Adipose tissue (tissue), 3 donors: ENCODE data around the gene HSF4. TPM values are rescaled to one million over a fixed set of nuclear protein-coding genes. Genes with fewer than 3 reads are reported as not detected.

Experiments used
- H3K27ac ChIP-seq: one replicate; pipeline ENCODE4 v1.5.1; 2013; ENCODE audit warnings: low read depth, low read length
- whole genome bisulfite sequencing, 3 donors: extraction: QIAGEN DNeasy Blood & Tissue Kit; methylation state at CpG; one replicate each; pipeline ENCODE4 v1.1.7; 2013; 5-methylcytosine and 5-hydroxymethylcytosine counted together
- polyA plus RNA-seq, 3 donors: library from polyadenylated mRNA; stranded (reverse); fragments of 200-250 nt; gene quantifications; one replicate each; pipeline ENCODE4 v1.2.3, GENCODE V29; 2013
- donor health status: healthy with polysubstance abuse.
- donor health status: Bipolar disorder and iron deficiency.
- donor health status: healthy.

Gene HSF4
- polyA plus RNA-seq, 3 donors, result 30.3 to 62.2 (median 42.1) TPM

DNA sequence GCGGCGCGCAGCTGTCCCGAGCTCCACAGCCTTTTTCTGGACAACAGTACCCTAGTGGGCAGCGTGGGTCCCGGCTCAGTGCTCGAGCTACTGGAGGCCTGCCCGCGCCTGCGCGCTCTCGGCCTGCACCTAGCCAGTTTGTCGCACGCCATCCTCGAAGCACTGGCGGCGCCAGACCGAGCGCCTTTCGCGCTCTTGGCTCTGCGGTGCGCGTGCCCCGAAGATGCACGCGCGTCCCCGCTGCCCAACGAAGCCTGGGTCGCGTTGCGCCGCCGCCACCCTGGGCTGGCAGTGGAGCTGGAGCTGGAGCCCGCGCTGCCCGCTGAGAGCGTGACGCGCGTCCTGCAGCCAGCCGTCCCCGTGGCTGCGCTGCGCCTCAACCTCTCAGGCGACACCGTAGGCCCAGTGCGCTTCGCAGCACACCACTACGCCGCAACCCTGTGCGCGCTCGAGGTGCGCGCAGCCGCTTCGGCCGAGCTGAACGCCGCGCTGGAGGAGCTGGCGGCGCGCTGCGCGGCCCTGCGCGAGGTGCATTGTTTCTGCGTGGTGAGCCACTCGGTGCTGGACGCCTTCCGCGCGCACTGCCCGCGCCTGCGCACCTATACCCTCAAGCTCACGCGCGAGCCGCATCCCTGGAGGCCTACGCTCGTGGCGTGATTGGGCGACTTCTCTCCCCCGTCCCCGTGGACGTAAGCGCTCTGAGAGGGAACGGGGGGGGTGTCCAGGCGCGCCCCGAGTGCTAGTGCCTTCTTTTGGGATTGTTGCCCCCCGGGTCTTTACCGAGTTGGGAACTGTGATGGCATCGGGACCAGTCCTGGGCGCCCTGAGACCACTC, 1.2 kb upstream of the HSF4 start:
- WGBS, 3 donors, result 6 to 52% (median 10%) methylated on average over 90 to 98 of the region's 99 CpGs
- no peak overlapping the region for H3K27ac ChIP-seq

DNA sequence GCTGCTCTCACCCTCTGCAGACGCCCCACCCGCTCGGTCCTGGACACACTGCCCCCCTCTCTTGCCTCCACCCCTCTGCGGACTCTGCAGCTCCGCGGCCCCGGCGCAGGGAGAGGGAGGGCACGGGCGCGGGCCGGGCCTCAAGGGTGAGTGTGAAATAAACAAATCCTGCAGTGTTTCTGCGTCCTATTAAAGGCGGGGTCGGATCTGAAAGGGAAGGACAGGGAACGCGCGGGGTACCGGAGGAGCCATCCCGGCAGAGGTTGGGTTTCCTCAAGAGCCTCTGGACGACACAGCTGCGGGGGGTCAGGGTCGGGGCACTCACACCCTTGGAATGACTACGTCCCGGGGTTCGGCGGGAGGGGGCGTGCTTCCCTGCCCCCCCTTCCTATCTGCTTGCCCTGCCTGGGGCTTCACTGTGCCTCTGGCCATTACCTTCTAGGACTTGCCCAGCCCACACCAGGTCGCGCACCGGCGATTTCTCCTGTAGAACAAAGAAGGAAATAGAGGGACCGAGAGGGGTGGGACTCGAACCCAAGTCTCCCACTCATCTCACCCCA, 466 bp upstream of the HSF4 start:
- WGBS, 3 donors, result 1 to 27% (median 2%) methylated on average over 27 to 34 of the region's 34 CpGs
- no peak overlapping the region for H3K27ac ChIP-seq

DNA sequence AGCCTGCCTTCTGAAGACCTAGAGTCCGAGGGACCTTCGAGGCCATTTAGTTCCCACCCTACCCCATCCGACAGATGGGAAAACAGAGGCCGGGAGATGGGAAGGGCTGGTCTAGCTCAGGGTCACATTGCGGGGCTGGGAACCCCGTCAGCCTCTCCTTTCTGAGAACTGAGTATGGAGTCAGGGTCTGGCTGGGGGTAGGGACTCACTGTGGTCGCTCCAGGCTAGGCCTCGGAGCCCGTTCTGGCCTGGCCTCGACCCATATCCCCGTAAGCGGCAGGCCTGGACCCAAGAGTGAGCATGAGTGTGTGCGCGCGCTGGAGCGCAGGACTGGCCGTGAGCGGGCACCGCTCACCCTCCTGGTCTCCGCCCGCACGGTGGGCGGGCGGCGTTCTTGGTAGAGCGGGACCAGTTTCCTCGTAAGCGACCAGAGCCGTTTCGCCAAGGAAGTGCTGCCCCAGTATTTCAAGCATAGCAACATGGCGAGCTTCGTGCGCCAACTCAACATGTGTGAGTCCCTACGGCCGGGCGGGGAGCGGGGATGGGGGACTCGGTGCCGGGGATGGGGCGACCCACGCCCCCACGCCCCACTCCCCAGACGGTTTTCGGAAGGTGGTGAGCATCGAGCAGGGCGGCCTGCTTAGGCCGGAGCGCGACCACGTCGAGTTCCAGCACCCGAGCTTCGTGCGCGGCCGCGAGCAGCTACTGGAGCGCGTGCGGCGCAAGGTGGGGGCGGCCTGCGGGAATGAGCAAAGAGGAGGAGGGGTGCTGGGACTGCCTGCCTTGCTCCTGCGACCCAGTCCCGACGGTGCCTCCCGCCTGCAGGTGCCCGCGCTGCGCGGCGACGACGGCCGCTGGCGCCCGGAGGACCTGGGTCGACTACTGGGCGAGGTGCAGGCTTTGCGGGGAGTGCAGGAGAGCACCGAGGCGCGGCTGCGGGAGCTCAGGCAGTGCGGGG, 855 bp downstream of the HSF4 start:
- WGBS, 3 donors, result 15 to 26% (median 17%) methylated on average over 68 to 85 of the region's 85 CpGs
- H3K27ac ChIP-seq, result no peak overlapping the region

DNA sequence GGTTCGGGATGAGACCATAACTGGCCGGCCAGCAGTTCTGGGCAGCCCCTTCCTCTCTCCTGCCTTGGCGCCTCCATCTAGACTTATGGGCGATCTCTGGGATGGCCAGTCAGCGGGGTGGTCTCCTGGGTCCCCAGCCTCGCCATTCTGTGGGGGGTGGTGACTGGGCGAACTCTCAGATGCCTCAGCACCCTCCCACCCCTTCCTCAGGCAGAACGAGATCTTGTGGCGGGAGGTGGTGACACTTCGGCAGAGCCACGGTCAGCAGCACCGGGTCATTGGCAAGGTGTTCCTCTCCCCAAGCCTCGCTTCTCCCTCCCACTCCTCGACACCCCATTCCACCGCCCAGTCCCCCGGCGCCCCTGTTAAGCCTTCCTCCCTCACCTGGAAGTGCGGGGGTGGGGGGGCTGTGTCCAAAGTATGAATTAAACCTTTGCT, 1.6 kb downstream of the HSF4 start:
- H3K27ac ChIP-seq, result no peak overlapping the region
- WGBS, 3 donors, result 42 to 54% (median 50%) methylated on average over 12 to 18 of the region's 18 CpGs

DNA sequence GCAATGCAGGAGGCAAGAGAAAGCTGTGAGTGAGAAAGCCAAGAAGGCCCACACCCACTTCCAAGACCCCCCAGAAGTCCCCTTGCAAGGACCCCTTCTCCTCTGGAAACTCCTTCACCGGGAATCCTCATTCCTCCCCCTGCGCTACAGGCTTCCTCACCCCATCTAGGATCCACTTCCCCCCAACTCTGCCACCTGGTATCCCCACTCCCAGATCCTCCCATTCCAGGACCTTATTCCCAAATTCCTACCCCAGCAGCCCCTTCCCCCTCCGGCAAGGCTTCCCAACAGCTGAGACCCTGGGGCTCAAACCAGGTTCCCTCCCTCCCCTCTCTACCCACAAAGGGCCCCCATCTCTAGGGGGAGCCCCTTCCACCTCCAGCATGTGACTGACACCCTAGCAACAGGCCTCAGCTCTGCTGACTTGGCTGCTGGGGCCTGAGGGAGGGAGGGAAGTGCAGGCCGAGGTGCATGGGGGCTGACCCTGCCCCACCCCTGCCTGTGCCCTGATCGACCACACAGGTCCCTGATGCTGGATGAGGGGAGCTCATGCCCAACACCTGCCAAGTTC, 2.1 kb downstream of the HSF4 start:
- 82 to 83% (median 83%) methylated on average over 5 of the region's 5 CpGs for WGBS, 3 donors

DNA sequence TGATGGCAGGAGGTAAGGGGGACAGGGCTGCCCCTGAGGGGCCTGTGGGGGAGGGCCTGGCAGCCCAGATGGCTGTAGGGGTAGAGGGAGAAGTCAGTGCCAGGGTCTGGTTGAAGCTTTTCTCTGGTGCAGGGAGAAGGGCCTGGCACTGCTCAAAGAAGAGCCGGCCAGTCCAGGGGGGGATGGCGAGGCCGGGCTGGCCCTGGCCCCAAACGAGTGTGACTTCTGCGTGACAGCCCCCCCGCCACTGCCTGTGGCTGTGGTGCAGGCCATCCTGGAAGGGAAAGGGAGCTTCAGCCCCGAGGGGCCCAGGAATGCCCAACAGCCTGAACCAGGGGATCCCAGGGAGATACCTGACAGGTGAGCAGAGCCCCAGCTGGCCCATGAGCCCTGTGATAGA, 3.0 kb downstream of the HSF4 start:
- 94 to 96% (median 94%) methylated on average over 7 of the region's 7 CpGs for WGBS, 3 donors
- H3K27ac ChIP-seq, result no peak overlapping the region

More for the DNA sequence above, 2.1 kb downstream of the HSF4 start:
- H3K27ac ChIP-seq, result no peak overlapping the region

DNA sequence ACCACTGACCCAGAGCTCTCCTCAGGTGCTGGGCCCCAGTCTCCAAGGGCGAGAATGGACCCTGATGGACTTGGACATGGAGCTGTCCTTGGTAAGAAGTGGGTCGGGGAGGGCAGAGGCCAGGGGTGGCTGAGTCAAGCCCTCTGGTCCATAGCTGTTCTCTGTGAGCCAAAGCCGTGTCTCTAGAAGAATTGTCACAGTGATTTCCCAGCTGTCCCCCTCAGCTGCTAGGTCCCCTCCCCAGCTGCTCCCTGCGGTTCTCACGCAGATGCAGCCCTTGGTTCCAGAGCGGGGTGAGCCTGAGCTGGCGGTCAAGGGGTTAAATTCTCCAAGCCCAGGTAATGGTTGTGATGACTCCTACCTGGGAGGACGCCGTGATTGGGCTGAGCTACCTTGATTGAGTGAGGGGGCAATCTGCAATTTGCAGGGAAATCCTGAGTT, 4.5 kb downstream of the HSF4 start:
- no peak overlapping the region for H3K27ac ChIP-seq
- WGBS, 3 donors, result 64 to 73% (median 66%) methylated on average over 9 of the region's 9 CpGs

DNA sequence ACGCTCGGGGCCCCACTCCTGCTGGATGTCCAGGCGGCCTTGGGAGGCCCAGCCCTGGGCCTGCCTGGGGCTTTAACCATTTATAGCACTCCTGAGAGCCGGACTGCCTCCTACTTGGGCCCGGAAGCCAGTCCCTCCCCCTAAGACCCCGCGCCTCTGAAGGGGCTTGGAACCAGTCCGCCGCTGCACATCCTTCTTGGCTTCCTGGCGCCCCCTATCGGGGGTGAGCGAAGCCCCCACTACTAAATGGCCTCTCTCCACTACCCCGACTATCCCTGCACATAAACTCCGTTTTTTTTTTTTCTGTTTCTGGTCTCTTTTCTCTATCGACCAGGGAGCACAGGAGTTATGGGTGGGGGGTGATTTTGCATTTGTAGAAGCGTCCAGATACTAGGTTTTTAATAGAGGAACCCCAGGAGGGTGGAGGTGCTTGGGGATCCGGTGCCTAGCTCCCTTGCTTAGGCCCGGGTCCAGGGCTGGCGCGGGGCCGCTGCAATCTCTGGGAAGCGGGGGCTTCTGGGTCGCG, 5.2 kb downstream of the HSF4 start:
- WGBS, 3 donors, result 10 to 11% (median 11%) methylated on average over 24 of the region's 24 CpGs
- H3K27ac ChIP-seq, result no peak overlapping the region

DNA sequence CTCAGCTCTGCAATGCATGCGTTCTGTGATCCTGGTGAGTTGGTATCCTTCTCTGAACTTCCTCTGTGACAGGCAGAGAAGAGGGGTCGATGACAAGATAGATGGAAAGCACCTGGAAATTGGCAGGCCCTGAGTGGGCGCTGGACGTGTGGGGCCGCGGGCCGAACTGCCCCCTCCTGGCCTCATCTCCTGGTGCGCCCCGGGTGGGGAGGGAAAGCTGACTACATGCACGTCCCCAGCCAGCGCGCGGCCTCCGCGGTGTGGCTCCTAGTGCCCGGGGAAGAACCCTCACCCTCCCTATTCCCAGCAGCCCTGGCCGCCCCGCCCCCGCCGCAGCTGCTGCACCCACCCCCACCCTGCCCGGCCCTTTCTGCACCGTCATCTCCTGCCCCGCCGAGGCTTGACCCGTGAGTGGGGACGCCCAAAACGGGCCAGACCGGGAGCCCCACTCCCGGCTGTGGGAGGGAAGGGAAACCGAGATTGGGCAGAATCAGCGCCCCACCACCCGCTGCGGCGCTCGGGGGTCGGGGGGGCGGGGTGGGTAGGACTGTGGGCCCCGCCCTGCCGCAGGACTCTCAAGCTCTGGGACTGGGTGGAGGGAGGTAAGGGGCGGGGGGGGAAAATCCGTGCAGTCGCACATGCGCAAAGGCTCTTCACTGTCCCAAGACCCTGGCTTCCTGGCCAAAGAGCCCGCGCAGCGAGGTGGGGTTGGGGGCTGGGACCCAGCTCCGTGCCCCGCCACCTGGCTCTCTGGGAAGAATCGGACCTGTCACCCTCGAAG, 5.8 kb downstream of the HSF4 start, which contains the start of gene NOL3:
NOL3 (plus strand) TSS at position 371 of the 781 bp plus-strand sequence.
- 2 to 3% (median 2%) methylated on average over 44 to 50 of the region's 50 CpGs for WGBS, 3 donors
- H3K27ac ChIP-seq, result no peak within 1 kb of the TSS

DNA sequence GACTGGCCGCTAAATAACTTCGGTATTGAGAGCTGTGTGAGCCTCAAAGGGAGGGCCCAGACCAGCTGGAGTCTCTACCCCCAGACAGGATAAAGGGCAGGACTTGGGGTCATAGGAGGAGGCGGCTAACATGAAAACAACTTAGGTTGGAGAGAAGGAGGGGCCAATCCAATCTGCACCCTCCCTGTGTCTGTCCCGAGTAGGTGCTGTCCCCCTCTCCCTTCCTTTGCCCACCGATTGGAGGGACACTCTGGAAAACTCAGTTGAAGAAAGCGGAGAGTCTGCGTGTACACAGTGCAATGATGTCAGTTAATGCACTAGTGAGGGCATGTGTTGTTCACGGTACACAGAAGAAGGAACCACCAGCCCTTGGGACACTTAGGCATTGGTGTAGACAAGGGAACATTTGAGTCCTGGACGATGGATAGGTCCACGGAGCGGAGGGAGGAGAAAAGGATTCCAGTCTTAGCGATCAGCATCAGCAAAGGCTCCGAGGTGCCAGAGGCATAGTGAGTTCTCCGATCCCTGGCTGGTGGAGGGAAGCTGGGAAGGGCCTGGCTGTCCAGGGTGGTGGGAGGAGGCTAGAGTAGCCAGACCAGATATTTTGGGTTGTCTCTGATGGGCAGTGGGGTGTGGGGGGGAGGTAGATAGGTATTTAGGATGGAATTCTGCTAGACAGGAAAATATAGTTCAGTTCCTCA, 6.6 kb downstream of the HSF4 start:
- WGBS, 3 donors, result 39 to 48% (median 47%) methylated on average over 14 of the region's 14 CpGs
- no peak overlapping the region for H3K27ac ChIP-seq

DNA sequence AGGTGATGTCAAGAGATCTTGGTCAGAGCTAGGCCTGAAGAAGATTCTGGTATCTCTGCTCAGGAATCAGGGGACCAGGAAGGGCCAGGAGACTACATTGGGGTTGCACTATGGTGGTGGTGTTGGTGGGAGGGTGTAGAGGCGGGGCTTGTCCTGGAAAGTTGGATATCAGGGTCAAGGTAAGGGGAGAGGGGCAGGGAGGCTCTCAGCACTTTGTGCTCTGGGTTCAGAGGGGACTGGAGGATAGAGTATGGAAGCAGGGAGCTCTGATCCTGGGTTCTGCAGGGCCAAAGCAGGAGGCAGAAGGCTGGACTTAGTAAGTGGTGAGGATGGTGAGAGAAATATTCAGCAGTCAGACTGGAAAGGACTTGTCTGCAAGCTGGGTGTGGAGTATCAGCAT, 8.8 kb downstream of the HSF4 start:
- H3K27ac ChIP-seq, result no peak overlapping the region
- 75 to 100% (median 100%) methylated on average over 1 of the region's 1 CpG for WGBS, 3 donors

DNA sequence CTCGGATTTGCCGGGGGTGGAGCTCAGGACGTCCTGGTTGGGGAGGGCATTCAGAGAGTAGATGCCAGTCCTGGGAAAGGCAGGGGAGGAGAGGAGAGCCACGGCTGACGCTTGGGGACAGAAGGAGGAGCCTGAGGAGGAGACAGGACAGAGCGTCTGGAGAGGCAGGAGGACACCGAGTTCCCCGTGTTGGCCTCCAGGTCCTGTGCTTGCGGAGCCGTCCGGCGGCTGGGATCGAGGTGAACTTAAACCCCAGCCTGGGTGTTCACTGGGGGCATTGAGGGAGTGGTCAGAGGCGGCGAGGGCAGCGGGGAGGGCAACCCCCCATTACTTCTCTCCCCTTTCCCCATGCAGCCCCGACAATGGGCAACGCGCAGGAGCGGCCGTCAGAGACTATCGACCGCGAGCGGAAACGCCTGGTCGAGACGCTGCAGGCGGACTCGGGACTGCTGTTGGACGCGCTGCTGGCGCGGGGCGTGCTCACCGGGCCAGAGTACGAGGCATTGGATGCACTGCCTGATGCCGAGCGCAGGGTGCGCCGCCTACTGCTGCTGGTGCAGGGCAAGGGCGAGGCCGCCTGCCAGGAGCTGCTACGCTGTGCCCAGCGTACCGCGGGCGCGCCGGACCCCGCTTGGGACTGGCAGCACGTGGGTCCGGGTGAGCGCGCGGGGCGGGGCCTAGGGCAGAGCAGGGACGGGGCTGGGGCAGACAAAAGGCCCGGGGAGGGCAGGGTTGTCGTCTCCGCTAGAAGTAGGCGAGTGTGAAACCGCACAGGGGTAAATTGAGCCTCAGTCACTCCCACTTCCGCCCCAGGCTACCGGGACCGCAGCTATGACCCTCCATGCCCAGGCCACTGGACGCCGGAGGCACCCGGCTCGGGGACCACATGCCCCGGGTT, 9.5 kb downstream of the HSF4 start:
- WGBS, 3 donors, result 0 to 6% (median 1%) methylated on average over 66 to 71 of the region's 71 CpGs
- H3K27ac ChIP-seq, result no peak overlapping the region

DNA sequence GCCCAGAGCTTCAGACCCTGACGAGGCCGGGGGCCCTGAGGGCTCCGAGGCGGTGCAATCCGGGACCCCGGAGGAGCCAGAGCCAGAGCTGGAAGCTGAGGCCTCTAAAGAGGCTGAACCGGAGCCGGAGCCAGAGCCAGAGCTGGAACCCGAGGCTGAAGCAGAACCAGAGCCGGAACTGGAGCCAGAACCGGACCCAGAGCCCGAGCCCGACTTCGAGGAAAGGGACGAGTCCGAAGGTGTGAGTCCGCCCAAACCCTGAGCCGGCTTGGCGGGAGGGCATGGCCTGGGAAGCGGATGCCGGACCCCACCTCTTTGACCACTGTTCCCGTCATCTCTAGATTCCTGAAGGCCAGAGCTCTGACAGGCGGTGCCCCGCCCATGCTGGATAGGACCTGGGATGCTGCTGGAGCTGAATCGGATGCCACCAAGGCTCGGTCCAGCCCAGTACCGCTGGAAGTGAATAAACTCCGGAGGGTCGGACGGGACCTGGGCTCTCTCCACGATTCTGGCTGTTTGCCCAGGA, 10.2 kb downstream of the HSF4 start:
- no peak overlapping the region for H3K27ac ChIP-seq
- WGBS, 3 donors, result 40 to 63% (median 45%) methylated on average over 29 to 31 of the region's 31 CpGs

DNA sequence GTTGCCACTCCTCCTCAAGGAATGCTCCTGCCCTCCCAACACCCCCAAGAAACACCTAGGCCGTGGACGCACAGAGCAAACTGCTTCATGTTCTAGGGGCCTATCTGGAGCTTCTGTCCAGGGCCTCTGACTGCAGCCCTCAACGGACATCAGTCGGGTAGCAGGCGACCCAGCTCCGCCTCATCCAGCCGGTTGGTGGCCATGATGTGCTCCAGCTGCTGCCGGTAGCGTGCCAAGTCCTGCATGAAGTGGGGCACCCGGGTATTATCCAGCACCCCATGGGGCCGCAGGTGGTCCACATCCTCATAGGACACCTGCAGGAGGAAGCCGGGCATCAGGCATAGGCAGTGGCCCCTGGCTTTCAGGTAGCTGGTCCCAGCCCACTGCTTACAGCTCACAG, 12.1 kb downstream of the HSF4 start:
- 93 to 96% (median 96%) methylated on average over 12 of the region's 12 CpGs for WGBS, 3 donors
- H3K27ac ChIP-seq, result no peak overlapping the region

DNA sequence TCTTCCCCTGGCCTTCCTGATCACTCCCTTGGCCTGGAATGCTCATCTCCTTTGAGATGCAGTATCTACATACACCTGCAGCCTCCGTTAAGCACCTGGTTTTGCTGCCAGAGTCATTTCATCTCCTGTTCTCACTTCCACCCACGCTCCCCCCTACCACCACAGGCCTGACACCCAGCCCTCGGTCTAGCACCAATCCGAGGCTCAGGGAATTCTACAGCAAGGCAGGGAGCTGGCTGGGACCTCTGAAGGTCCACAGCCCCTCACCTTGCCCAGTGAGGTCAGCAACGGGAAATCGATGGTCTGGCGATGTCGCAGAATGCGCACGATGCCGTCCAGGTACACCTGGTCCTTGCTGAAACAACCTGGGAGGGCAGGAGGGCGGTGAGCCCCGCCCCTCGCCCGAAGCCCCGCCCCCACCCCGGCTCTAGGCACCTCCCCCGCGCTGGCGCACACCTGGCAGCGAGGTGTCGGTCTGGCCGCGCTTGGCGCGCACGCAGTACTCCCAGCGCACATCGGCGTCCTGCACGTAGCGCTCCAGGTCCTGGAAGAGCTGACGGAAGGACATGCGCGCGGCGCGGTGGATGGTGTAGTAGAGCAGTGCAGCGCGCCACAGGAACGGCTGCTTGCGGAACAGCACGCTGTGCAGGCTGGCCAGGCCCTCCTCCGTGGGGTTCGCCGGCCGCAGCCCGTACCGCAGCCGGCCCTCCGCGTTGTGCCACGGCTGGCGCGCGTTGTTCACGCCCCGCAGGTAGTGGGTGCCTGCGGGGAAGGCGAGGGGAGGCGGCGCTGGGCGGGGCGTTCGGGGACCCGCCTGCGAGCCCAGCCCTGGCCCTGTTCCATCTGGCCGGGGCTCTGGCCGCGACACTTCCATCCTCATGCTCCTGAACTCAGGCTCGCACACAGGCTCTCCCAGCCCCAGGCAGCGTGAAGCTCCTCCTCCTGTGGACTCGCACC, 13.5 kb downstream of the HSF4 start:
- 2 to 6% (median 5%) methylated on average over 57 to 73 of the region's 73 CpGs for WGBS, 3 donors
- no peak overlapping the region for H3K27ac ChIP-seq
